ENCODE data around the gene ANK3.

DNA sequence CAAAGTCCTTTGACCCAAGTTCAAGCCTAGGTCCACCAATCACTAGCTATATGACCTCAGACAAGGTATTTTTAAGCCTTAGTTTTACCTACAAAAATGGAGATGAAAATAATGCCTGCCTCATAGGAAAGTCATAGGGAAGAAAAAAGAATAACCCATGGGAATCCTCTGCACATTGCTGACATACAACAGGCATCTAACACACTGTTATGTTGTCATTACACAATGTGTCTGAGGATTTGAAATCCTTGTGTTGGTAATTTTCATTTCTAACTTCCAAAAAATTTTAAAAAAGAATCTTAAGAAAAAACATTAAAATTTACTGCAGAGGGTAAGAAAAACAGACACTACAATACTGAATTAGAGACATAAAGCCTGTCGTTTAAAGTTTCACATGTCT lies 5.7 kb downstream of the ANK3 start:
- TF ChIP-seq, protein P1, sequence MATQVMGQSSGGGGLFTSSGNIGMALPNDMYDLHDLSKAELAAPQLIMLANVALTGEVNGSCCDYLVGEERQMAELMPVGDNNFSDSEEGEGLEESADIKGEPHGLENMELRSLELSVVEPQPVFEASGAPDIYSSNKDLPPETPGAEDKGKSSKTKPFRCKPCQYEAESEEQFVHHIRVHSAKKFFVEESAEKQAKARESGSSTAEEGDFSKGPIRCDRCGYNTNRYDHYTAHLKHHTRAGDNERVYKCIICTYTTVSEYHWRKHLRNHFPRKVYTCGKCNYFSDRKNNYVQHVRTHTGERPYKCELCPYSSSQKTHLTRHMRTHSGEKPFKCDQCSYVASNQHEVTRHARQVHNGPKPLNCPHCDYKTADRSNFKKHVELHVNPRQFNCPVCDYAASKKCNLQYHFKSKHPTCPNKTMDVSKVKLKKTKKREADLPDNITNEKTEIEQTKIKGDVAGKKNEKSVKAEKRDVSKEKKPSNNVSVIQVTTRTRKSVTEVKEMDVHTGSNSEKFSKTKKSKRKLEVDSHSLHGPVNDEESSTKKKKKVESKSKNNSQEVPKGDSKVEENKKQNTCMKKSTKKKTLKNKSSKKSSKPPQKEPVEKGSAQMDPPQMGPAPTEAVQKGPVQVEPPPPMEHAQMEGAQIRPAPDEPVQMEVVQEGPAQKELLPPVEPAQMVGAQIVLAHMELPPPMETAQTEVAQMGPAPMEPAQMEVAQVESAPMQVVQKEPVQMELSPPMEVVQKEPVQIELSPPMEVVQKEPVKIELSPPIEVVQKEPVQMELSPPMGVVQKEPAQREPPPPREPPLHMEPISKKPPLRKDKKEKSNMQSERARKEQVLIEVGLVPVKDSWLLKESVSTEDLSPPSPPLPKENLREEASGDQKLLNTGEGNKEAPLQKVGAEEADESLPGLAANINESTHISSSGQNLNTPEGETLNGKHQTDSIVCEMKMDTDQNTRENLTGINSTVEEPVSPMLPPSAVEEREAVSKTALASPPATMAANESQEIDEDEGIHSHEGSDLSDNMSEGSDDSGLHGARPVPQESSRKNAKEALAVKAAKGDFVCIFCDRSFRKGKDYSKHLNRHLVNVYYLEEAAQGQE (tag by site-specific recombination; IDR thresholded peaks at IDR 0.05) = no peak
- TF ChIP-seq, protein P2, sequence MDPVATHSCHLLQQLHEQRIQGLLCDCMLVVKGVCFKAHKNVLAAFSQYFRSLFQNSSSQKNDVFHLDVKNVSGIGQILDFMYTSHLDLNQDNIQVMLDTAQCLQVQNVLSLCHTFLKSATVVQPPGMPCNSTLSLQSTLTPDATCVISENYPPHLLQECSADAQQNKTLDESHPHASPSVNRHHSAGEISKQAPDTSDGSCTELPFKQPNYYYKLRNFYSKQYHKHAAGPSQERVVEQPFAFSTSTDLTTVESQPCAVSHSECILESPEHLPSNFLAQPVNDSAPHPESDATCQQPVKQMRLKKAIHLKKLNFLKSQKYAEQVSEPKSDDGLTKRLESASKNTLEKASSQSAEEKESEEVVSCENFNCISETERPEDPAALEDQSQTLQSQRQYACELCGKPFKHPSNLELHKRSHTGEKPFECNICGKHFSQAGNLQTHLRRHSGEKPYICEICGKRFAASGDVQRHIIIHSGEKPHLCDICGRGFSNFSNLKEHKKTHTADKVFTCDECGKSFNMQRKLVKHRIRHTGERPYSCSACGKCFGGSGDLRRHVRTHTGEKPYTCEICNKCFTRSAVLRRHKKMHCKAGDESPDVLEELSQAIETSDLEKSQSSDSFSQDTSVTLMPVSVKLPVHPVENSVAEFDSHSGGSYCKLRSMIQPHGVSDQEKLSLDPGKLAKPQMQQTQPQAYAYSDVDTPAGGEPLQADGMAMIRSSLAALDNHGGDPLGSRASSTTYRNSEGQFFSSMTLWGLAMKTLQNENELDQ (tag by site-specific recombination; IDR thresholded peaks at IDR 0.05; ENCODE audit: low read depth) = no peak
